UCSD-AML1 (cell line): ENCODE data around the gene PCDH1.
"Not testable (repeated sequence)": the region's sequence is repeated elsewhere in the genome, so short reads cannot be mapped to it uniquely, and the experiment has no call there.

Experiments
- DNase-seq: peaks from one replicate; lab custom pipeline; 2025; ENCODE audit not compliant: unreplicated experiment; lab: John Stamatoyannopoulos, UW

Gene PCDH1

DNA sequence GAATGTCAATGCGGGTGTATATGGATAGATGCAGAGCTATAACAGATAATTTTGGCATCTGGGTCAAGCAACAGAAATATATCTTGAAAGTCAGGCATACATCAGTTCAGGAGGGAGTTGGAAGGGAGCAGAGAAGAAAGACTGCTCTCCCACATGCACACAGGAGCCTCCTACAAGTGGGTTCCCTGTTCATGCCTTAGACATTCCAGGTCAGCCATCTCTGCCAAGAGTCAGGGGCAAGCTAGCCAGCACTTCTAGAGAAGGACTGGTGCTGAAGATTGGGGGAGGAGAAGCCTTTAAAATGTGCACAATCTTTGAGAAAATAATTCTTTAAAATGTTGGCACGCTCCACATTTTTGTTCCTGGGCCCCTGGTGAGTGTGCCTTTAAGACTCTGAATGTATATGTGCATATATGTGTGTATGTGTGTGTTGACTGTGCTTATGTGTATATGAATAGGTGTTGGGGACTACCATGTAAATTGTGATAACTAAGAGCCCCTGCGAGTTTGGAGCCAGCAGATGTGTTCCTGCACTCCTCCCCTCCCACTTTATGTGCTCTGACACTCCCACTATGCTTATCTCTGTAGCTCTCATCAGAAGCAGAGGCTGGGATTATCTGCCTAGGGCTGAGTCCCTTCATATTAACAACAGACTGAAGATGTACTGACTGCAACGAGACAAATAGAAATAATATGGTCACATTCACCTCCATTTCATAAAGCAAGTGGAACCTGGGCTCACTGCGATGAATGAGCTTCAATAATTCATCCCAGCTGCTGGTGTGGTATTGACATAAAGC lies 24.0 kb upstream of the PCDH1 start:
- no peak for DNase-seq

DNA sequence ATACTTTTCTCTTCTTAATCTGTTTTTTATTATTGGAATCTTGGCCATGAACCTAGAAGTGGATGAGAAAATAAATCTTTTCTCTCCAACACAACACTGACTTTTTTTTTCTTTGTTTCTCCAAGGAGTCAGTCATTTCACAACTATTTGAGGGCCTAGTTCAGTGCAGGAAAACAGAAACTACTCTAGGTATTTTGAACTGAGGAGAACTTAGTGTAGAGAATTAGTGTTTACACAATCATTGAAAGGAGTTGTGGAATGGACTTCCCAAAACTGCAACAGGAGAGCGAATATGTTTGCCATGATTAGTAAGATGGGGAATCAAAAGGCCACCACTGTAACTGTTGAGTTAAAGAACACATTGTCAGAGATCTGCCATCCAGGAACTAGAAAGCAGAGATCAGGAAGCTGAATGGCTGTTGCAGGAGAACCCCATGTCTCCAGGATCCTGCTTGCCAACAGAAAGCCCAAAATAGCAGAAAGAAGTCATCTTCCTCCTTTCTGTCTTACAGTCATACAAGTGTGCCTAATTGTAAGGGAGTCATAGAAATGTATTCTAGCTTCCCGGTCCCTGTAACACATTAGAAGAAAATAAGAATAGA lies 20.3 kb upstream of the PCDH1 start:
- DNase-seq = no peak

DNA sequence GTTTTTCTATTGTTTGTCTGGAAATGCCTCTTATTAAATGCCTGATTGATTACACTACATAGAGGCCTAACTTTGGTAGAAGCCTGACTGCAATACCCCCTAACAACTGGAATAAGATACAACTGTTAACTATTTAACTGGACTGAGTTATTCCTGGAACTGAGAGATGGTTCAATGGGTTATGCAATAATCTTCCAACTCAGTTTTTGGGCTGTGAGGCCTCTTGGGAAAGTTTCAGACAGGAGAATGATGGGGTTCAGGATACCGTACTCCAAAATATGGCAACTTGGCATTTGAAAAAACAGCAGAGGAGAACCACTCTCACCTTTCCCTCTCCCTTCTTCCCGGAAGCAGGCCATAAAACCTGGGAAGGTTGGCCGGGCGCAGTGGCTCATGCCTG lies 19.2 kb upstream of the PCDH1 start:
- DNase-seq = no peak

DNA sequence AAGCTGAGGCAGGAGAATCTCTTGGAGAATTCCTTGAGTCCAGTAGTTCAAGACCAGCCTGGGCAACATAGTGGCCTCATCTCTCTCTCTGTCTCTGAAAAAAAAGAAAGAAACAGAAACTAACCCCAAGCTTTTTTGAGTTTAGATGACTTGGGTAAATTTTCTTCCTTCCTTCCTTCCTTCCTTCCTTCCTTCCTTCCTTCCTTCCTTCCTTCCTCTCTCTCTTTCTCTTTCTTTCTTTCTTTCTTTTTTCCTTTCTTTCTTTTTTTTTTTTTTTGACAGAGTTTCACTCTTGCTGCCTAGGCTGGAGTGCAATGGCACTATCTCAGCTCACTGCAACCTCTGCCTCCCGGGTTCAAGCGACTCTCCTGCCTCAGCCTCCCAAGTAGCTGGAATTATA lies 12.2 kb upstream of the PCDH1 start:
- DNase-seq = not testable (repeated sequence)

DNA sequence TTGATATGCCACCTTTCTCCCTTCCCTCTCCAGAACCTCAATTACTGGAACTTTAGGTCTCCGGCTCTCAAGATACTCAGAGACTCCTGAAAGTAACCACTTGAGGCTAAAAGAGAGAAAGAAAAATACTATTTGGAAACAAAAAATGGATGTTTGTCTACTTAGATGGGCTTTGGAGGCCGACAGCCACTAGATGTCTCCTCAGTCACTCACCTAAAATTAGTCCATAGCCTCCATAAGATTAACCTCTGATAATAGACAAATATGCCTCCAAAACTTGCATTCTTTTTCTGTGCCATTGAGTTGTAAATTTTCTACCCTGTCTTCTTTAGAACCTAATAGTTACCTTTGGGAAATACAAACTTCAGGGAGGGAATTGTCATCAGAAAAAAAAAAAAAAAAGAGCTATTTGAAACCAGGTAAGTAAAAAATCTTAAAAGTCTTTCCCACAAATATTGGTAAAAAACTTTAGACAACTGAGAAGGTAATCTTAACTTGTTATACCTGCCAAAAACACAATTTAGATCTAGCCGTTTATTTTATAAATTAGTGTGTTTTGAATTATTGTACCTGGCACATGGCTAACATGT lies 11.2 kb upstream of the PCDH1 start:
- no peak for DNase-seq

DNA sequence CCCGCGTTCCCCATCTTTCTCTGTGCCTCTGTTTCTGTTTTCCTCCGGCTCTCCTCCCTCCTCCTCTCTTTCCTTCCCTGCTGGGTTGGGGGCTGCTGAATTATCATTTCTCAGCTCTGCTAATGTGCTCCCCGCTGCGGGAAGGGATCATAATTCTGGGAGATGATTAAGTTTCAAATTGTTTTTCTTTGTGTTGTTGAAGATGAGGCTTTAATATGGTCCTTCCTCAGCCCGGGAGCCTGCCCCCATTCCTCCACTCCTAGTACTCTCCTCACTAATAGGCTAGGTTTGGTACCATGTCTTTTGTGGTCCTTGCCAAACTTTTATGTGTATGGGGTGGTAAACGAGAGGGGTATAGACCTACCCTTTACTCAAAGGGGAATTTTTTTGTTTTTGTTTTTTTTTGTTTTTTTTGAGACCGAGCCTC lies 5.7 kb upstream of the PCDH1 start:
- no peak for DNase-seq

DNA sequence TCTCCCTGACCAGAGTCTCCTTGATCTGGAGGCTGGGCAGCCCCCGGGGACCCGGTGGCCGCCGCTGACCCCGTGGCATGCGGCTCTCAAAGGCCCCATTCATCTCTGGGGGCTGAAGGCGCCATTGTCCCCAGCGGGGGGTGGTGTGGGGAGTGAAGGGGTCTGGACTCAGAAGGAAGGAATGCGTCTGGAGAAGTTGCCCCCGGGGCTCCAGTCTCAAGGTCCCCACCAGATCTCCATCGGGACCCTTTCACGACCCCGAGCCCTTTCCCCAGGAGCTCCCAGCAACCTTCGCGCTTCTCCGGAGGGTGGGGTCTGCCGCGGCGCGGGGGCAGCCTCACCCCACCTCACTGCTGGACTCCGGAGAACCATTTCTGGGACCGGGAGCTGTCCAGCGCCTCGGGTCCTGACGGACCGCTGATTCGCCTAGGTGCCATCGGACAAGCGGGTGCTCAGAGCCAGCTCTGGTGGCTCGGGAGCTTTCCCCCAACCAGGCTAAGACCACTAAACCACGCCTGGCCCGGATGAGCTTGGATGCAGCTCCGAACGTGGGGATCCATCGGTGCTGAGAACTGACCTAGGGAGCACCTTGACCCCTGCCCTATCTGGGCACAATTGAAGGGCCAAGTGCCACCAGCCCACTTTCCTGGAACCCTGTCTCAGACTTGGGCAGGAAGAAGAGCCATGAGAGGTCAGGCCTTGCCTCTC lies 5.1 kb upstream of the PCDH1 start:
- peak; percentile 21 for DNase-seq

DNA sequence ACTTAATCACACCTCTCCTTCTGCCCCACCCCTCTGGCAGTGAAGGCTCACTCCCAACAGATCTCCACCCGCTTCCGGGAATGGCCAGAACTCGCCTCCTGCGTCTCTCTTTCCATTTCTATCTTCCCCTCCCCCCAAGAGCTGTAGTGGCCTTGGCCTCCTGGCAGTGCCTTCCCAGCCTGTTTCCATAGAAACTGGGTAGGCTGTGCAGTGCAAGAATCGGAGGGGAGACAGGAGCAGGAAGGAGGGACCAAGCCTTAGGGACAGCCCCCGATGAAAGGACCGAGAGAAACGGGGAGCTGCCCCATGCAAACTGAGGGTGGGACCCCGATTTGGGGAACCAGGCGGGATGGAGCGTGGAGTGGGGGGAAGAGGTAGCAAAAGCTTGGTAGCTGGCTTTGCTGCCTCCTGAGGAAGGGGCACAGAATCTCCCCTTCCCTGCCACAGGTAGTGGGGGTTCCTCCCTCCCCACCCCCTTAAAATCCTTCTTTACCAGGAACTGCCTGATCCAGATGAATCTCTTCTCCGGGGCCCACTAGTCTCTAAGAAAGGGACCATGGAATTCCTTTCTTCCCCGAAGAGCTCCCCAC lies 4.5 kb upstream of the PCDH1 start:
- DNase-seq = no peak

DNA sequence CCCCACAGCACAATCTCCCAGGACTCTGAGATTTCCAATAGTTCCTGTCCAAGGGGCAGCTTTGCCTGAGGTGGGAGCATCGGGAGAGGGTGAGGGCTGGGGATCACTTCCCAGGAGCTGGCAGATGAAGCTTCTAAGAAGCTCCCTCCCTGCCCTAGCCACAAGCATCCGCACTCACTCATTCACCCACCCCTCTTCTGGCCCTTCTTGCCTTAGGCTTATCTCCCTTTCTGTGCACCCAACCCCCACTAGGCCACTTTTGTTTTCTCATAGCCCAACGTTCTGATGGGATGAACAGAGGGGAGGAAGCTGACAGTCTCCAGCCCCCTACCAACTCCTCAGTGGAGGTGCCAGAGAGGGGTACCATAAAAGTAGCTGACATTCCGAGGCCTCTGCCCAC lies 3.7 kb upstream of the PCDH1 start:
- DNase-seq = no peak

DNA sequence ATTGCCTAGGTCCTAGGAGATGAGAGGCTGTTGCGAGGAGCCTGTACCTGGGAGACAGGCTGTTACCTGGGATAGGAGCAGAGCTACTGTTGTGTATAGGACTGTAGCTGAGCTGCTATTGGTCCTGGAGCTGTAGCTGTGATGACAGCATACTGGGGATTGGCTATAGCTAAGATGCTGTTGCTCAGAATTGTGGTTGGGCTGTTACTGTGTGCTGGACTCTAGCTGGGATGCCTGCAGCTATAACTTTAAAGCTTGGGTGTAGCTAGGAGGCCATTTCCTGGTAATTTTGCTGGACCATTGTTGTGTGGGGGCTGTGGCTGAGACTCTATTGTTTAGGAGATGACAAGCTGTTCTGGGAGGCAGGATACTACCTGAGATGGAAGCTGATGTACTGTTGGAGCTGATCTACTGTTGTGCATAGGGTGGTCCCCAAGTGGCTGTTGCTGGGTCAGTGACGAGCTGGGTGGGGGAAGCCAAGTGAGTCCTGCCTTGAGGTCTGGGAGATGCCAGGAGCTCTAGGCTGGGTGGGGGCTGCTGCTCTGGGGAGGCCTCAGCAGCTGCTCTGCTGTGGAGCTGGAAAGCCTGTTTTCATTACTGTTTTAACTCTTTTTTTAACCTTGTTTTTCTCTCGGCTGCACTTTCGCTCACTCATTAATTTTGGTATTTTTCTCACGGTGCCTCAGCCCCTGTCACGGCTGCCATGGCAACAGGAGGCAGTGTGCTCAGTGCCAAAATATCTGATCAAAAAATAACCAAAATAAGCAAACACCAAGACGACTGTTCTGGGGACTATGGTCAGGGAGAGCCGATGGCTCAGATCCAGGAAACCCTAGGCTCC lies 3.0 kb upstream of the PCDH1 start:
- DNase-seq = no peak

DNA sequence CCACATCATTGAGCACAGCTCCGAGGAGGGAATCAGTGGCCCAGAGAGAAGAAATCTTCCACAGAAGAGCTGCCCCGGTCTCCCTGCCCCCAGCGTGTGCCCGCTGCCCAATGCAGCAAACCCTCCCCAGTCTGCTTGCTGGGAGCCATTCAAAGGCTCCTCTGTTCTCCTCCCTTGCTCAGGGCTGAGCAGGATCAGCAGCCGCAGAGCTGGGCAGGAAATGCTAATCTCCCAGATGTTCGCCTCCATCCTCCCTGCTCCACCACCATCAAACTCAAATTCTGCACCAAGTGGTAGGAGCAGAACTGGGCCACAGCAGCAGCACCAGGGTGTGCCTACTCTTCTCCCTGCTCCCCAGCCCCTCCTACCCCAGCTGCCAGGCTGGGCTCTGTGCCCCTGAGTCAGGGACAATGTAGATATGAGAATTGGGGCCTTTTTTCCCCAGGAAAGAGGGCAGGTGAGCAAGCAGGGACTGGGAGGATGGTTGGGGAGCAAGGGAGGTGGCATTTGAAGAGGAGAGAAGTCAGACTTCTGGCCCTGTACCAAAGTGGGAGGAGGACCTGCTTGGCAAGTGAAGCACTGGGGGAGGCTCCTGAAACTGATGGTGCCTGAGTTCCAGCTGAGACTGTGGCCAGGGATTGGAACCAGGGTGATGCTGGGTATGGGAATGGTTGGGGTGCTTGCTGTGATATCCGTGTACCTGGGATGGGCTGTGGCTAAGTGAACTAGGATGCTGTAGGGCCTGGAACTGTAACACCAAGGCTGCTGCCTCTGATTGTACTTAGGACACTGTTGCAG lies 1.9 kb upstream of the PCDH1 start:
- DNase-seq = peak; percentile 27

DNA sequence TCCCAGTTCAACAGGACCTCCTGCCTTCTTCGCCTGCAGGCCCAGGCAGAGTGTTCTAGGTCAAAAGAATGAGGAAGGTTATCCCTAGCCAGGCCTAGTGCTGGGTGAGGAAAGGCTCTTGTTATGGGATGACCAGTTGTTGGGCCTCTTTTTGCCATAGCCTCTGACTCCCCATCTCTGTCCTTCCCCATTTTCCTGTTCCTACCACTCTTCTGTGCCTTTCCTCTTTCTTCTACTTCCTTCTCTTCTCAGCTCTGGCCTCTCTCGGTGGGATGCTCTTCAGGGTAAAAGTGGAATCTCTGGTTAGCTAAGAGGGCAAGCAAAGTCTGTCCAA lies 1.2 kb upstream of the PCDH1 start:
- no peak for DNase-seq

DNA sequence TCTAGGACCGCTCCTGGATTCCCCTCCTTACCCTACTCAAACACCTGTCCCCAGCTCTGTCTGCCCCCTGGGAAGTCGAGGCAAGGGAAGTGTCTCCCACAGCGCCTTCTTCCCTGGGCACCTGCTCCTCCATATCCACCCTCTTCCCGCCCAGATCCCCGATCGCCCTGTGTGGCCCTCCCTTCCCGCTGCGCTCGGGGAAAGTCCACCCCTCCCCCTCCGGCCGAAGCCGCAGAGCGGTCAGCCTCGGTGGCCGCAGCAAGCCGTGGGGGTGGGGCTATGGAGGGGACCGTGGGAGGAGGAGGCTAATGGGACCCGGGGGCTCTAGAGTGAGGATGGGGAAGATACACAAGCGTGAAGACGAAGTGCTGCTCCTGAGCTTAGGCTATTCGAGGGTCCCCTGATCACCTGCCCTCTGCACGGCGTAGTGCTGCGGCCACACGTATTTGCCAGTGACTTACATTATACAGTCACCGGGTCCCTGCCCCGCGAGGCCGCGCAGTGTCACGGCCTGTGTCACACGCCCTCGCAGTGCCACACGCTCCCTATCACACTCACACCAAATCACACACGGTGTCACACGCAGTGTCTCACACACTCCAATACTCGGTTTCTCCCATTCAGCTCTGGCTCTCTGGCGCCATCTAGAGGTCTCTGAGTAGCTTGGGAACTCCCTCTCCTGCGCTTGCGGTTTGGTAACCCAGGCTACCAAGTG lies 658 bp upstream of the PCDH1 start:
- DNase-seq = peak; percentile 81

DNA sequence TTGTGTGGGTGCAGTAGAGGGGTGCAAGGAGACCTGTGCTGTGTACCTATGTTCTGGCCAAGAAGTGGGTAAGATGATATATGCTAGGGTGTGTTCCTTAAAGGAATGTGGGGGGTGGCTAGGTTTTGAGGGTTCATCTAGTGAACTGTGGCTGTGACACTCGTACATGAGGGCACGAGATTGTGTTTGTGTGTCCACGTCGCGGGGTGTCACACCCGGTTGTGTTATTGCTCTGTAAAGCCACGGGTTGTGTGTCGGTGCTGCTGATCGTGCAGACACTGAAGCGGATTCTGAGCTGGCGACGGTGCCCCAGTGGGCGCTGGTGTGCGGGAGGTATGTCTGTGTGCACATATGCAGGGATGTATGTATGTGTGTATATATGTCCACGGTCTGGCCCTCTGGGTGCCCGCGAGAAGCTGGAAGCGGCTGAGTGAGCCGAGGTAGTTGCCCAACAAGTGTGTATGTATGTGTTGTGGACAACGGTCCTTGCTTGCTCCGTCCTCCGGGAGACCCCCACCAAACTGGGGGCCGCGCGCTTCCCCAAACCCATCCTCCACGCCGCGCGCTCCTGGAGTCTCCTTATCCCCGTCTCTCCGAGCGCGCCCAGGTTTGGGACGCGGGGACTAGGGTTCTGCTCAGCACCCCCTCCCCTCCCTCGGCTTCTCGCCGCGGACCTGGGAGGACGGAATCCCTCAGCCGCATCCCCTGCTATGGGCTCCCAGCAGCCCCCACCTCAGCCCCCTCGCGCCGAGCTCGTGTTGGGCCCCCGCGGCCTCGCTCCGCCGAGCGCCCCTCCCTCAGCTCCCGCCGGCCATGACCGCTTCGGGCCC lies 639 bp downstream of the PCDH1 start:
- no peak for DNase-seq

DNA sequence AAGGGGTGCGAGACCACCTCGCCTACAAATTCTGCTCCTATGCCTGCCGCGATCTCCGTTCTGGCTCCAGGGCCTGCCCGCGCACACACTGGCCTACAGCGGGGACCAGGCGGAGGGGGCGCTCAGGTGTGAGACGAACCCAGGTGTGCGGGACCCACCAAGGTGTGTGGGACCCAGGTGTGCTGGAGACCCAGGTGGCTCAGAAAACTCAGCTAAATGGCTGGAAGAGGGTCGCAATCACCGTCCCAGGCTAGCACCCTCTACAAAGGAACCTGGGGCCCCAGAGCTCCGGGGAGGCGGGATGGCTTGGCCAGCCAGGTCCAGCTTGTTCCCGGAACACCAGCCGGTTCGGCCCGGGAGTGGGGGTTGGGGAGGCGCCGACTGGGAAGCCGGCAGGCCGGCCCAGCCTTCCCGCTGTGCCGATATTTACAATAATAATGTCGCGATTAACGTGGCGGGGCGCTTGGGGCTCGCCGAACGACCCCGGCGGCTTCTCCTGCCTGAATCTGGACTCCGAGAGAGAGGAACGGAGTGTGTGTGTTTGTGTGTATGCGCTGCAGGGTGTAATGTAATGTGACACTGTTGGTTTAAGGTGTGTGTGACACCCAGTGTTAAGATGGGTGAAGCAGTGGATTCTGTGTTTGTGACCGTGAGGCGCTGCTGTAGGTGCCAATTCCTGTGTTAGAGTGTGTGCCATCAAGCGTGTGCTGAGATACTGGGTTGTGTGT lies 1.4 kb downstream of the PCDH1 start:
- DNase-seq = no peak

DNA sequence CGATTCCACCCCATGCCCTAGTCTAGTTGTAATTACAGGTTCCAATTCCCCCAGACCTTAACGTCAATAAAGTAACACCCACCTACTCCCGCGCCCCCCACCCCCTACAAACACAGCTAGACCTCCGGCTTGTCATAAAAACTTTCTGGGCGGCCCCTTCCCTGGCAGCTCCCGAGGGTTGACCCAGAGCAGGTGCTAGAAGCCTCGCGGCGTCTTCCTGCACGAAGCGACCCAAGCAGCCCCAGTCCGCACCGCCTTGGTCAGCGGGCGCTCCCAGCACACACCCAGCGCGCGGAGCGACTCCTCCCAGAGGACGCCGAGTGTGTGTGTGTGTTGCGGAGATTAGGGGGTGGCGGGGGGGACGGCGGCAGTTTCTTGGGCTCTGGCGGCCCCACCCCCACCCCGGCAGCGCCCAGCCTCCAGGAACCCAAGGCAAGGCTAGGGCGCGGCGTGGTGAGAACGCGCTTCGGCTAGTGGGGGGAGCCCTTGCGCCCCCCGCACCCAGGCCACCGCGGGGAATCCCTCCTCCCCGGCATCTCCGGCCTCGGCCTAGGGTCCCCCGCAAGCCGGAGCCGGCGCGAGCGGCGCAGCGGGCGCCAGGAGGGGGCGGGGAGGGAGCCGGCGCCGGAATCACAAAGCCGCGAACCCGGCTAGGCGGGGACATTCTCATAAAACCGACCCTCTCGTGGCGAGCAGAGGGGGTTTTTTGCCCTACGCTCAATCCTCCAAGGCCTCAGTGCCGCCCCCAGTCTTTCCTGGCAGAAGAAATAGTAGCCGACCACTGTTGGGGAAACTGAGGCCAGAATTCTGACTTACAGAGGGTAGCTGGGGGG lies 2.2 kb downstream of the PCDH1 start:
- DNase-seq = no peak
